HG03045 (cell line): ENCODE measurements around the gene LRCOL1.

Experiments used
- ATAC-seq: cut with Tn5 transposase; IDR thresholded peaks from one replicate; pipeline ENCODE4 v1.9.1; 2021; ENCODE audit warnings: mild to moderate bottlenecking, moderate library complexity; ENCODE audit not compliant: unreplicated experiment

LRCOL1 gene

DNA sequence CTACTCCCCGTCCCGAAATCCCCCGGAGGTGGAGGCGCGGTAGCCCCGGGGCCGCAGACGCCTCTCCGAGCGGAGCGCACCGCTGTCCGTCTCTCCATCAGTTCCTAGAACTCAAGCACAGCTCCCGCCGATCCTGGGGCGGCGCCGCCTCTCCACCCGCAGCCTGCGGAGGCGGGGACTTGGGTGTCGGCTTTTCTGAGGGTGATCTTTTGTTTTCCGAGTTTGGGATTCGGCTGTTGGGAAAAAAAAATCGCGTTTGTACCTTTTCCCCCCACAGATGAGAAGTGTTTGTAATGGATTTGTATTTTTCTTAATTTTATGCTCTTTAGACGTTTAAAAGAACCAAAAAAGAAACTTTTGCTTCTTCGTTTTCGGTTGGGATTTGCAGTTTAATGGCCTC lies 26.6 kb downstream of the LRCOL1 start:
- ATAC-seq, result no peak

- ATAC-seq, result no peak
These were observed 27.0 kb downstream of the LRCOL1 start for GRCh38 chr12:132583411-132583710.

DNA sequence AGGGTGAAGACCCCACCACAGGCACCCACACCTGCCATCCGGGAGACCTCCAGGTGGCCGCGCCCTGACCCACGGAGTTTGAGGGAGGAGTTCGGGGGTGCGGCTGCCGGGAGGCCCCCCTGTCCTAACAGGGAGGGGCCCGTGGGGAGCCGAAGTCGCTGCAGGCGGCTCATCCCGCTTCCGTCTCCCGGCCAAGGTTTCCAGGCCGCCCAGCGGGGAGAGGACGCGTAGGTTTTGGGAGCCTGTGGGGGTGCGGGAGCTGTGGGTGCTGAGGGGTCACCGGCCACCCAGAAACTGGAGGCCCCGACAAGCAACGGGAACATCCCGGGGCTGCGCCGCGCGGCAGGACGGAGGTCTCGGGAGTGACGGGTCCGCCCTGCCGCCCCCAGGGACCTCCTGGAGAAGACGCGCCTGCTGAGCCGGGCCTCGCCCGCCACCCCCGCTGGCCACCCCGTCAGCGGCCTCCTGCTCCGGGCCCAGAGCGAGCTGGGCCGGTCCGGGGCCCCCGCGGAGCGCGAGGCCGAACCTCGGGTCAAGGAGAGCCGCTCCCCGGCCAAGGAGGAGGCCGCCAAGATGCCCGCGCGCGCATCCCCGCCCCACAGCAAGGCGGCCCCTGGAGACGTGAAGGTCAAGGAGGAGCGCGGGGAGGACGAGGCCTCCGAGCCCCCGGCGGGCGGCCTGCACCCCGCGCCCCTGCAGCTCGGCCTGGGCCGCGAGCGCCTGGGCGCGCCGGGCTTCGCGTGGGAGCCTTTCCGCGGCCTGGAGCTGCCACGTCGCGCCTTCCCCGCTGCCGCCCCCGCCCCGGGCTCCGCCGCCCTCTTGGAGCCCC lies 27.6 kb downstream of the LRCOL1 start:
- ATAC-seq, result no peak

DNA sequence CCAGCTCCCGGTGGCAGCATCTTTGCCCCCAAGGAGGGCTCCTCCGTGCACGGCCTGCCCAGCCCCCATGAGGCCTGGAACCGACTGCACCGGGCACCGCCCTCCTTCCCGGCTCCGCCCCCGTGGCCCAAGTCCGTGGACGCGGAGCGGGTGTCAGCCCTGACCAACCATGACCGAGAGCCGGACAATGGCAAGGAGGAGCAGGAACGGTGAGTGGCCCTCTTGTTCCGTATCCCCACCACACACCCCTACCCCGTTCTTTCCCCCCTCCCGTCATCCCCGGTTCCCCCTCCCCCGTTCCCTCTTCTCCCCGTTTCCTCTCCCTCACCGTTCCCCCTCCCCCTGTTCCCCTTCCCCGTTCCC lies 28.3 kb downstream of the LRCOL1 start:
- ATAC-seq, result no peak

DNA sequence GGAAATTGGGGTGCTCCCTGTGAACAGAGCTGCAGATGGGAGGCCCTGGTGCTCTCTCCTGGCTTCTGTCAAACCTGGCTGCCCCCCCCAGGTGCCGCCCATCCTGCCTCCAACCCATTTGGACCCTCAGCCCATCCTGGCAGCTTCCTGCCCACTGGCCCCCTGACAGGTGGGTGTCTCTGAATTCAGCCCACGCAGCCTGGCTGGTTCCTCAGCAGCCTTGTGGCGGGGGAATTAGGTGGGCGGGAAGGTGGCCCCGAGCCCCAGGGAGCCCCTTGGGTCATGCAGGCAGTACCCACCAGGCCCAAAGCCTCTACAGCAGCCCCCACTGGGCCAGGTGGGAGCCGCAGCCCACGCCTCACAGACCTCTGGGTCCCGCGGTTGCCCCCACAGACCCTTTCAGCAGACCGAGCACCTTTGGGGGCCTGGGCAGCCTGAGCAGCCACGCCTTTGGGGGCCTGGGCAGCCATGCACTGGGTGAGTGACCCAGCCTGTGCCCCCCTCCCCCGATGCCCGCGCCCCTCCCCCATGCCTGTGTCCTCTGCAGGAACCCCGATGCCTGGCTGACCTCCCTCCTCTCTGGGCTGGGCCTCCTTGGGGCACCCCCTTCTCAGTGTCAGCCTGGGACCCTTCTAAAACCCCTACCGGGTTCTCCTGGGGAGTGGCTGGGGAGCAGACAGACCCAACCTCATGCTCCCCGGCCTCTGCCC lies 28.9 kb downstream of the LRCOL1 start:
- no peak for ATAC-seq

DNA sequence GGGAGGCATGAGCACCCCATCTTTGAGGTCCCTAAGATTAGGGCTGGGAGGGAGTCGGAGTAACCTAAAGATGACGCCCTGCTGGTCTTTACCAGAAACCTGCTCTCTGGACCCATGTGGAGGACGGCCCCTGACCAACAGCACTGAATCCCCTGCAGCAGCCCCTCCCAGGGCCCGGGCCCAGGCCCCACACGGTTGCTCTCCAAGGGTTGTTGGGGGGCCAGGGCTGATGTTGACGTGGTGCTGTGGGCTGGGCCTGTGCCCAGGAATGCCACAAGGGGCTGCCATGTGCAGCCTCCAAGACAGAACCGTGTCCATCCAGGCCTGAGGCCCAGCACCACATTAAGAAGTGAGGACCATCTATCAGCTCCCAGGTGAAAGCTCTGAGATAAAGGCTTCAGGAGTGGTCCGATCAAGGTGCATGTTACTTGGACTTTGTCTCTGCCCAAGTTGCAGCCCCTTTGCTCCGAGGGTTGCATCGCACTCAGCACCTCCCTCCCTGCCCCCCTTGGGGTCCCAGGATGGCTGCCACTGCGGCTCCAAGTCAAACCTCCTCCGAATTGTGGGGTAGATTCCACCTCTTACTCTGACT lies 29.6 kb downstream of the LRCOL1 start:
- ATAC-seq, result no peak

- no peak for ATAC-seq
These were observed 30.6 kb downstream of the LRCOL1 start for GRCh38 chr12:132579744-132580143.

DNA sequence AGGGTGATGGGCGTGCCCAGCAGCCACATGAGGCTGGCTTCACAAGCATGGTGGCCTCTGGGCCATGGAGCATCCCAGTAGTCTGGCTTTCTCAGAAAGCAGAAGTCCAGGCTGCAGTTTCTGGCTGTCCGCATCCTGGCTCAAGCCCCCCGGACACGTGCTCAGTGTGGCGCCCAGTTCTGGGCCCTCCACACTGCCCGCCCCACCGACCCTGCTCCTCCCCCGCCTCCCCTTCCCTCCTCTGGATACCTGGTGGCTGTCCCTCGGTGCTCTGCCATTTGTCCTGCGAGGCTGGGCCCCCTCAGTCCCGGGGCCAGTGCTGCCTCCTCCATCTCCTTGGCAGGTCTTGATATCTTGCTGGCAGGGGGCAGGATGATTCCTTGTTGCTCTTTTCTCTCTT lies 31.6 kb downstream of the LRCOL1 start:
- ATAC-seq, result no peak

DNA sequence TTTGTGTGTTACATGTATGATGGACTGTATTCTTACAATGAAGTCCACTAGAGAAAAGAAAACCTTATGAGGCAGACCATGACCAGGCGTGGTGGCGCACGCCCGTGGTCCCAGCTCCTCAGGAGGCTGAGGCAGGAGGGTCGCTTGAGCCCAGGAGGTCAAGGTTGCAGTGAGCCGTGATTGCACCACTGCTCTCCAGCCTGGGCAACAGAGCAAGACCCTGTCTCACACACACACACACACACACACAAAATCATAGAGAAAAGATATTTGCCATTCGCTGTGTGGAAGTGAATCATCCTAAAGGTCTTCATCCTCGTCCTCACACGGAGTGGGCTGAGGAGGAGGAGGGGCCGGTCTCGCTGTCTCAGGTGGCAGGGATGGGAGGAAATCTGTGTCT lies 32.3 kb downstream of the LRCOL1 start:
- no peak for ATAC-seq

DNA sequence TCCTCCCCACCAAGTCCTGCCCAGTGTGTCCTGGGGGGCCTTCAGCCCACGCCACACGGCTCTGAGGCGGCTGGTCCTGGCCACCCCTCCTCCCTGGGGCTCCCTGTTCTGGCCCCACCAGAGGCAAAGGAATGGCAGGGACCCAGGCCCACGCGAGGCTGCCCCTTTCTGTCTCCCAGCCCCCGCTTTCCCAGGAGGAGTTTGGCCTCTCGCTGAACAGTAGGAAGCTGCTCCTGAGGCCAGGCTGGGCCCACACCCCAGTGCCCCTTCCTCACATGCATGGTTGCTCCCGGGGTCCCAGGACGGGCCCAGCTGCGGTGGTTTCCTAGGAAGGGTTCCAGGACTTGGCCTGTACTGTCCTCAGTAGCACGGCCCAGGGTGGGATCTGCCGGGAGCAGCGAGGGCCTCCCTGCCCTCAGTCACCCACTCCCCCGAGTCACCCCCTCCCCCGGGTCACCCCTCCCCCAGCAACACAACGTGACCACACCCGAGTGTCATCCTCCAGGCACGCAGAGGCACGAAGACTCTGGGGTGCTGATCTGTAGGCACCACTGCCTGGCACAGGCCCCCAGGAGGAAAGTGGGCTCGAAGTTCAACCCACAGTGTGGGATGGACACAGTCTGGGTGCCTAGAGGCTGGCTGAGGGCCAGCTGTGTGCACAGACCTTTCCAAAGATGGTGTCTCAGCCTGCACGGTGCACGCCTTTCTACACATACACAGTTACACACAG lies 33.0 kb downstream of the LRCOL1 start:
- ATAC-seq, result no peak

DNA sequence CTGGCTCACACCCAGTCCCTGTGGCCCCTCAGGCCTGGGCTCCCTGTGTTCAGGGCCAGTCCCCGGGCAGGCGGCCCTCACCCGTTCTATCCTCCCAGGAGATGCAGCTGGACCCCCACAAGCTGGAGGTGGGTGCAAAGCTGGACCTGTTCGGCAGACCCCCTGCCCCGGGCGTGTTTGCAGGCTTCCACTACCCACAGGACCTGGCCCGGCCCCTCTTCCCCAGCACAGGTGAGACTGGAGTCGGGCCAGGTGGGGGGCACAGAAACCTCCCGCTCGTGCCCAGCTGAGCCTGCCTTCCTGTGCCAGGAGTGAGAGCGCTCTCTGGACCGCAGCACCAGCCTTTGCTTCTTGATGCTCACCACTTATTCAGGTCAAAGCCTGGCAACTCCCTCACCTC lies 33.7 kb downstream of the LRCOL1 start:
- no peak for ATAC-seq

- no peak for ATAC-seq
These were observed 34.7 kb downstream of the LRCOL1 start for GRCh38 chr12:132575661-132576060.

GRCh38 chr12:132574271-132574996 lies 35.9 kb downstream of the LRCOL1 start:
- no peak for ATAC-seq

GRCh38 chr12:132572801-132573760 lies 37.3 kb downstream of the LRCOL1 start:
- no peak for ATAC-seq

- no peak for ATAC-seq
These were observed 38.3 kb downstream of the LRCOL1 start for GRCh38 chr12:132572106-132572505.

- no peak for ATAC-seq
These were observed 38.8 kb downstream of the LRCOL1 start for GRCh38 chr12:132571598-132571997.

- ATAC-seq, result no peak
These were observed 39.3 kb downstream of the LRCOL1 start for GRCh38 chr12:132571051-132571450.

- ATAC-seq, result no peak
These were observed 39.7 kb downstream of the LRCOL1 start for GRCh38 chr12:132570635-132571034.

- no peak for ATAC-seq
These were observed 40.4 kb downstream of the LRCOL1 start for GRCh38 chr12:132569856-132570480.
